Loucy (cell line): ENCODE results near the gene NPDC1.

ENCODE experiments used
- H2AFZ ChIP-seq: fragments of 200-600 bp; sonication (generic); 2 replicates; pipeline ENCODE4 v1.6.0; 2016; ENCODE audit warnings: antibody characterized with exemption, mild to moderate bottlenecking, low read length, moderate library complexity
- H3F3A ChIP-seq: fragments of 200-600 bp; 2 replicates; pipeline ENCODE4 v1.6.0; 2016; ENCODE audit warnings: antibody characterized with exemption, low read depth, mild to moderate bottlenecking
- H3K27me3 ChIP-seq: fragments of 200-600 bp; sonication (generic); 2 replicates; pipeline ENCODE4 v1.6.1; 2014; ENCODE audit warnings: low read length, mild to moderate bottlenecking; ENCODE audit not compliant: insufficient read depth, poor library complexity, severe bottlenecking
- H3K36me3 ChIP-seq: fragments of 200-600 bp; sonication (generic); 2 replicates; pipeline ENCODE4 v1.6.1; 2016; ENCODE audit warnings: low read length; ENCODE audit not compliant: insufficient read depth
- H3K4me1 ChIP-seq: fragments of 200-600 bp; sonication (generic); 2 replicates; pipeline ENCODE4 v1.5.1; 2014; ENCODE audit warnings: low read length, mild to moderate bottlenecking; ENCODE audit not compliant: insufficient read depth, poor library complexity, severe bottlenecking
- H3K4me2 ChIP-seq: fragments of 200-600 bp; sonication (generic); 2 replicates; pipeline ENCODE4 v1.6.0; 2014; ENCODE audit warnings: antibody characterized with exemption, low read length, low read depth, mild to moderate bottlenecking; ENCODE audit not compliant: poor library complexity, severe bottlenecking
- H3K4me3 ChIP-seq: fragments of 200-600 bp; sonication (generic); 2 replicates; pipeline ENCODE4 v1.5.1; 2014; ENCODE audit warnings: low read length, mild to moderate bottlenecking, mixed read lengths; ENCODE audit not compliant: poor library complexity, severe bottlenecking
- H3K79me2 ChIP-seq: fragments of 200-600 bp; sonication (generic); 2 replicates; pipeline ENCODE4 v1.6.1; 2014; ENCODE audit warnings: low read length; ENCODE audit not compliant: insufficient read depth
- H3K9ac ChIP-seq: fragments of 200-600 bp; sonication (generic); 2 replicates; pipeline ENCODE4 v1.6.0; 2014; ENCODE audit warnings: mild to moderate bottlenecking, low read depth, low read length, moderate library complexity; ENCODE audit not compliant: poor library complexity, severe bottlenecking
- H3K9me2 ChIP-seq: fragments of 200-600 bp; sonication (generic); replicated peaks from 2 replicates; pipeline ENCODE4 v1.6.1; 2016; ENCODE audit warnings: low read depth, low read length, mixed read lengths
- H3K9me3 ChIP-seq: fragments of 200-600 bp; sonication (generic); 2 replicates; pipeline ENCODE4 v1.6.1; 2014; ENCODE audit warnings: mild to moderate bottlenecking, antibody characterized with exemption, low read length, low read depth; ENCODE audit not compliant: insufficient read depth
- H4K20me1 ChIP-seq: fragments of 200-600 bp; sonication (generic); 2 replicates; pipeline ENCODE4 v1.6.0; 2014; ENCODE audit warnings: antibody characterized with exemption, low read length, mild to moderate bottlenecking; ENCODE audit not compliant: insufficient read depth, poor library complexity, severe bottlenecking
- CTCF ChIP-seq: fragments of 200-600 bp; sonication (generic); conservative IDR thresholded peaks from 2 replicates; pipeline ENCODE4 v1.5.1; 2014; ENCODE audit warnings: mild to moderate bottlenecking, antibody characterized with exemption, low read length
- EZH2phosphoT487 ChIP-seq: fragments of 200-600 bp; IDR thresholded peaks from 2 replicates; pipeline ENCODE4 v1.6.1; 2018; ENCODE audit warnings: antibody characterized with exemption, mild to moderate bottlenecking, moderate library complexity, borderline replicate concordance

Gene NPDC1

GRCh38 chr9:137014166-137014565, 31.8 kb downstream of the NPDC1 start:
- TF ChIP-seq EZH2phosphoT487 (no peak), CTCF (no peak)
- H3K27me3 ChIP-seq = no peaks in the 10 kb centered on the region
- no peaks in the 10 kb centered on the region for H3K79me2 ChIP-seq
- H3K4me2 ChIP-seq = no peak overlapping the region
- H3K9me3 ChIP-seq = no peaks in the 10 kb centered on the region
- H4K20me1 ChIP-seq = no peaks in the 10 kb centered on the region
- H3K4me1 ChIP-seq = no peaks in the 10 kb centered on the region
- no peak overlapping the region for H2AFZ ChIP-seq
- H3K9ac ChIP-seq = no peak overlapping the region
- no peak overlapping the region for H3K4me3 ChIP-seq
- no peaks in the 10 kb centered on the region for H3F3A ChIP-seq
- H3K36me3 ChIP-seq = no peaks in the 10 kb centered on the region; the same call in 1 of the 2 replicates
- no peaks in the 10 kb centered on the region for H3K9me2 ChIP-seq

- Histone ChIP-seq H3K4me3 (no peak overlapping the region), H3K9me2 (no peaks in the 10 kb centered on the region), H3K9ac (no peak overlapping the region), H3K36me3 (no peaks in the 10 kb centered on the region; the same call in 1 of the 2 replicates), H4K20me1 (no peaks in the 10 kb centered on the region), H3K4me1 (no peaks in the 10 kb centered on the region), H3F3A (no peaks in the 10 kb centered on the region), H3K9me3 (no peaks in the 10 kb centered on the region), H3K79me2 (no peaks in the 10 kb centered on the region), H3K4me2 (no peak overlapping the region), H2AFZ (no peak overlapping the region), H3K27me3 (no peaks in the 10 kb centered on the region)
- no peak for TF ChIP-seq EZH2phosphoT487
These were observed 32.4 kb downstream of the NPDC1 start for GRCh38 chr9:137013571-137013940.

GRCh38 chr9:137012694-137013570, 33.0 kb downstream of the NPDC1 start:
- Histone ChIP-seq H3K4me2 (no peak overlapping the region), H4K20me1 (no peaks in the 10 kb centered on the region), H3K9me3 (no peaks in the 10 kb centered on the region), H3F3A (no peaks in the 10 kb centered on the region), H3K4me3 (no peak overlapping the region), H3K36me3 (no peaks in the 10 kb centered on the region; the same call in 1 of the 2 replicates), H3K4me1 (no peaks in the 10 kb centered on the region), H3K9ac (no peak overlapping the region), H2AFZ (no peak overlapping the region), H3K27me3 (no peaks in the 10 kb centered on the region), H3K9me2 (no peaks in the 10 kb centered on the region), H3K79me2 (no peaks in the 10 kb centered on the region)
- no peak for TF ChIP-seq EZH2phosphoT487

GRCh38 chr9:137011907-137012675, 33.9 kb downstream of the NPDC1 start:
- TF ChIP-seq CTCF (no peak), EZH2phosphoT487 (no peak)
- H4K20me1 ChIP-seq = no peaks in the 10 kb centered on the region
- no peaks in the 10 kb centered on the region for H3K79me2 ChIP-seq

More at GRCh38 chr9:137011907-137012675, 33.9 kb downstream of the NPDC1 start:
- no peaks in the 10 kb centered on the region for H3K9me3 ChIP-seq
- H3K4me2 ChIP-seq = no peak overlapping the region
- no peaks in the 10 kb centered on the region; the same call in 1 of the 2 replicates for H3K36me3 ChIP-seq
- no peaks in the 10 kb centered on the region for H3K4me1 ChIP-seq
- H3K9ac ChIP-seq = no peak overlapping the region
- no peaks in the 10 kb centered on the region for H3K27me3 ChIP-seq
- no peak overlapping the region for H3K4me3 ChIP-seq
- H3K9me2 ChIP-seq = no peaks in the 10 kb centered on the region
- H2AFZ ChIP-seq = no peak overlapping the region
- no peaks in the 10 kb centered on the region for H3F3A ChIP-seq
